Liver (tissue), 9 donors: Measurements from ENCODE around the gene KDM2B. TPM values are rescaled to one million over a fixed set of nuclear protein-coding genes. Genes with fewer than 3 reads are reported as not detected.
A peak's percentile ranks its signal among the peaks of the same experiment; 100 is the strongest.

Experiments
- DNase-seq: peaks from one replicate; pipeline ENCODE4 v3.0.0-alpha.2; 2017; ENCODE audit warnings: low spot score
- H3K27ac ChIP-seq, 2 donors: one replicate each; pipeline ENCODE4 v1.7.0; 2013; ENCODE audit warnings: inconsistent platforms in 2 of 2, low read length in 2 of 2, control low read depth in 1 of 2, low read depth in 1 of 2, mild to moderate bottlenecking in 1 of 2
- H3K27me3 ChIP-seq, 4 donors: one replicate each; pipeline versions ENCODE4 v1.6.1 to v1.7.0; 2013; ENCODE audit warnings: low read length in 3 of 4, inconsistent platforms in 1 of 4, mild to moderate bottlenecking in 1 of 4, moderate library complexity in 1 of 4; ENCODE audit not compliant: control insufficient read depth in 4 of 4, insufficient read depth in 4 of 4
- H3K36me3 ChIP-seq, 4 donors: one replicate each; pipeline versions ENCODE4 v1.6.1 to v1.7.0; 2013; ENCODE audit warnings: low read length in 3 of 4, mild to moderate bottlenecking in 3 of 4, low read depth in 1 of 4, moderate library complexity in 1 of 4; ENCODE audit not compliant: control insufficient read depth in 4 of 4, insufficient read depth in 3 of 4
- H3K4me1 ChIP-seq, 4 donors: one replicate each; pipeline versions ENCODE4 v1.6.1 to v1.7.0; 2013; ENCODE audit warnings: low read length in 3 of 4, mild to moderate bottlenecking in 3 of 4, moderate library complexity in 1 of 4; ENCODE audit not compliant: control insufficient read depth in 4 of 4, insufficient read depth in 4 of 4
- H3K4me3 ChIP-seq, 3 donors: one replicate each; pipeline versions ENCODE4 v1.6.1 to v1.7.0; 2013; ENCODE audit warnings: low read length in 3 of 3, control low read depth in 1 of 3, low read depth in 1 of 3, mild to moderate bottlenecking in 1 of 3
- H3K9ac ChIP-seq, 2 donors: one replicate each; pipeline ENCODE4 v1.7.0; 2013; ENCODE audit warnings: low read length in 2 of 2, mild to moderate bottlenecking in 2 of 2, moderate library complexity in 2 of 2, control low read depth in 1 of 2, low read depth in 1 of 2
- H3K9me3 ChIP-seq, 4 donors: one replicate each; pipeline versions ENCODE4 v1.6.1 to v1.7.0; 2013; ENCODE audit warnings: low read length in 3 of 4; ENCODE audit not compliant: control insufficient read depth in 4 of 4
- ATF3 ChIP-seq: IDR thresholded peaks from 2 replicates; pipeline ENCODE4 v1.6.1; 2016; ENCODE audit warnings: antibody characterized with exemption
- EGR1 ChIP-seq, 2 donors: IDR thresholded peaks; 2 replicates each; pipeline ENCODE4 v1.6.1; 2016 to 2018; ENCODE audit warnings: antibody characterized with exemption in 2 of 2, low read depth in 2 of 2
- FOXA1 ChIP-seq: IDR thresholded peaks from 2 replicates; pipeline ENCODE4 v1.6.1; 2016; ENCODE audit warnings: antibody characterized with exemption
- FOXA2 ChIP-seq: IDR thresholded peaks from 2 replicates; pipeline ENCODE4 v1.6.1; 2016; ENCODE audit warnings: antibody characterized with exemption
- GABPA ChIP-seq, 2 donors: IDR thresholded peaks in 1 of 2; conservative IDR thresholded peaks in 1 of 2; 2 replicates each; pipeline ENCODE4 v1.6.1; 2016; ENCODE audit warnings: antibody characterized with exemption in 2 of 2, mild to moderate bottlenecking in 1 of 2, moderate library complexity in 1 of 2
- HNF4A ChIP-seq, 2 donors: conservative IDR thresholded peaks; 2 replicates each; pipeline ENCODE4 v1.6.1; 2016; ENCODE audit warnings: antibody characterized with exemption in 2 of 2, mild to moderate bottlenecking in 2 of 2
- HNF4G ChIP-seq: IDR thresholded peaks from 2 replicates; pipeline ENCODE4 v1.6.1; 2016; ENCODE audit warnings: antibody characterized with exemption
- JUND ChIP-seq, 2 donors: IDR thresholded peaks; 2 replicates each; pipeline ENCODE4 v1.6.1; 2016; ENCODE audit warnings: antibody characterized with exemption in 2 of 2
- NR2F2 ChIP-seq: IDR thresholded peaks from 2 replicates; pipeline ENCODE4 v1.6.1; 2016; ENCODE audit warnings: antibody characterized with exemption
- RAD21 ChIP-seq, 2 donors: IDR thresholded peaks; 2 replicates each; pipeline ENCODE4 v1.6.1; 2016; ENCODE audit warnings: antibody characterized with exemption in 2 of 2, mild to moderate bottlenecking in 2 of 2
- REST ChIP-seq: IDR thresholded peaks from 2 replicates; pipeline ENCODE4 v1.6.1; 2016; ENCODE audit warnings: antibody characterized with exemption, mild to moderate bottlenecking
- RXRA ChIP-seq, 2 donors: IDR thresholded peaks; 2 replicates each; pipeline ENCODE4 v1.6.1; 2017 to 2018; ENCODE audit warnings: antibody characterized with exemption in 2 of 2, mild to moderate bottlenecking in 1 of 2
- SP1 ChIP-seq: IDR thresholded peaks from 2 replicates; pipeline ENCODE4 v1.6.1; 2018; ENCODE audit warnings: antibody characterized with exemption, mild to moderate bottlenecking
- TAF1 ChIP-seq: conservative IDR thresholded peaks from 2 replicates; pipeline ENCODE4 v1.6.1; 2016; ENCODE audit warnings: antibody characterized with exemption, mild to moderate bottlenecking
- YY1 ChIP-seq: IDR thresholded peaks from 2 replicates; pipeline ENCODE4 v1.6.1; 2016; ENCODE audit warnings: antibody characterized with exemption, mild to moderate bottlenecking
- ZBTB33 ChIP-seq: IDR thresholded peaks from 2 replicates; pipeline ENCODE4 v1.6.1; 2016; ENCODE audit warnings: antibody characterized with exemption
- WGBS: extraction: QIAGEN DNeasy Blood & Tissue Kit; methylation state at CpG from one replicate; pipeline ENCODE4 v1.1.7; 2013; 5-methylcytosine and 5-hydroxymethylcytosine counted together
- polyA plus RNA-seq, 2 donors: library from polyadenylated mRNA; stranded (reverse) in 1 of 2; unstranded in 1 of 2; fragments of 200-250 nt in 1 of 2; fragments of >200 nt in 1 of 2; fragmentation: Nextera tagmentation in 1 of 2; extraction: Ambion mirVana in 1 of 2; gene quantifications; one replicate each; pipeline versions ENCODE4 v1.2.1 to v1.2.3, GENCODE V29; 2013 to 2015
- total RNA-seq, 2 donors: library from RNA; depleted of rRNA; stranded (reverse); fragments of >200 nt; gene quantifications; one replicate each; pipeline ENCODE4 v1.2.3, GENCODE V29; 2014
- TF ChIP-seq, protein P1 (sequence below): fragments of 150-350 bp; IDR thresholded peaks from 2 replicates; pipeline ENCODE4 v1.5.1; 2017; ENCODE audit warnings: improper control_type of control experiment, low read depth, low read length; ENCODE audit not compliant: missing input control
- TF ChIP-seq, protein P2 (sequence below): IDR thresholded peaks from 2 replicates; pipeline ENCODE4 v1.6.1; 2016; ENCODE audit warnings: antibody characterized with exemption
- donor health status: healthy.
- donor health status: healthy.
- donor health status: healthy.
- donor health status: healthy.
- donor health status: healthy.

KDM2B gene
- total and polyA plus RNA-seq, 4 donors = 7.0 to 34.2 (median 10.6) TPM

GRCh38 chr12:121626087-121626852 is 45.4 kb upstream of the KDM2B start, which contains the start of gene ORAI1:
Gene ORAI1, plus strand, starts transcription at chr12:121626530.
- Histone ChIP-seq H3K27me3 (no peaks in the 10 kb centered on the region), H3K27ac (peak within 1 kb of the TSS; percentile 90 to 94), H3K4me3 (peak within 1 kb of the TSS; percentile 76 to 81 (median 78)), H3K9ac (peak within 1 kb of the TSS; percentile 84 to 89), H3K4me1 (peaks cover 0 to 28% (median 18%) of the 10 kb centered on the region in 4 donors), H3K9me3 (no peaks in the 10 kb centered on the region), H3K36me3 (peaks cover 0 to 3% (median 0%) of the 10 kb centered on the region in 4 donors)
- WGBS = under 1% methylated on average over 92 of the region's 92 CpGs
- DNase-seq = peak; percentile 99
- TF ChIP-seq TAF1 = no peak
- TF ChIP-seq, protein P1, sequence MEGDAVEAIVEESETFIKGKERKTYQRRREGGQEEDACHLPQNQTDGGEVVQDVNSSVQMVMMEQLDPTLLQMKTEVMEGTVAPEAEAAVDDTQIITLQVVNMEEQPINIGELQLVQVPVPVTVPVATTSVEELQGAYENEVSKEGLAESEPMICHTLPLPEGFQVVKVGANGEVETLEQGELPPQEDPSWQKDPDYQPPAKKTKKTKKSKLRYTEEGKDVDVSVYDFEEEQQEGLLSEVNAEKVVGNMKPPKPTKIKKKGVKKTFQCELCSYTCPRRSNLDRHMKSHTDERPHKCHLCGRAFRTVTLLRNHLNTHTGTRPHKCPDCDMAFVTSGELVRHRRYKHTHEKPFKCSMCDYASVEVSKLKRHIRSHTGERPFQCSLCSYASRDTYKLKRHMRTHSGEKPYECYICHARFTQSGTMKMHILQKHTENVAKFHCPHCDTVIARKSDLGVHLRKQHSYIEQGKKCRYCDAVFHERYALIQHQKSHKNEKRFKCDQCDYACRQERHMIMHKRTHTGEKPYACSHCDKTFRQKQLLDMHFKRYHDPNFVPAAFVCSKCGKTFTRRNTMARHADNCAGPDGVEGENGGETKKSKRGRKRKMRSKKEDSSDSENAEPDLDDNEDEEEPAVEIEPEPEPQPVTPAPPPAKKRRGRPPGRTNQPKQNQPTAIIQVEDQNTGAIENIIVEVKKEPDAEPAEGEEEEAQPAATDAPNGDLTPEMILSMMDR = peak; percentile 27
- TF ChIP-seq JUND (IDR thresholded peaks at IDR 0.05) = peak in 1 of 2 donors; percentile 17
- TF ChIP-seq FOXA1 = no peak
- TF ChIP-seq RAD21 (IDR thresholded peaks at IDR 0.05) = peak in 1 of 2 donors; percentile 17
- TF ChIP-seq FOXA2 = no peak
- TF ChIP-seq RXRA (IDR thresholded peaks at IDR 0.05) = peak; percentile 70 to 85
- TF ChIP-seq REST = peak; percentile 39
- TF ChIP-seq HNF4G = no peak
- TF ChIP-seq ATF3 = no peak
- TF ChIP-seq NR2F2 = no peak
- TF ChIP-seq EGR1 (IDR thresholded peaks at IDR 0.05; ENCODE audit: low read depth in 2 of 2) = peak; percentile 74 to 84
- no peak for TF ChIP-seq ZBTB33
- peak; percentile 75 to 82 for TF ChIP-seq HNF4A (conservative IDR thresholded peaks at IDR 0.05)
- TF ChIP-seq, protein P2, sequence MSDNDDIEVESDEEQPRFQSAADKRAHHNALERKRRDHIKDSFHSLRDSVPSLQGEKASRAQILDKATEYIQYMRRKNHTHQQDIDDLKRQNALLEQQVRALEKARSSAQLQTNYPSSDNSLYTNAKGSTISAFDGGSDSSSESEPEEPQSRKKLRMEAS = no peak
- TF ChIP-seq YY1 = peak; percentile 25
- no peak for TF ChIP-seq GABPA (IDR thresholded peaks at IDR 0.05 in 1 of 2, conservative IDR thresholded peaks at IDR 0.05 in 1 of 2)
- TF ChIP-seq SP1 = peak; percentile 71
